GM12878 (cell line): ENCODE measurements around the gene LMO7. TPM values are rescaled to one million over a fixed set of nuclear protein-coding genes. Genes with fewer than 3 reads are reported as not detected.

ENCODE experiments used
- ATAC-seq: fragments of 200-7000 bp; cut with Tn5 transposase; 3 replicates; pipeline ENCODE4 v1.9.1; 2020; ENCODE audit warnings: mild to moderate bottlenecking, moderate library complexity
- BruUV-seq: library from RNA; stranded (reverse); fragments of 400-500 nt; replicated peaks from 2 replicates; lab custom pipeline; 2021; lab: Mats Ljungman, UMichigan
- CTCF ChIA-PET: fragments of 300-600 bp; sonication (Branson Sonifier 250); formaldehyde crosslinking; extraction: SDS; loops from one replicate; lab custom pipeline; 2021; ENCODE audit warnings: inconsistent platforms; lab: Yijun Ruan, JAX
- POLR2A ChIA-PET: fragments of 350-600 bp; formaldehyde crosslinking; extraction: SDS; loops from one replicate; lab custom pipeline; 2021; ENCODE audit warnings: inconsistent platforms; lab: Charles Lee
- RAD21 ChIA-PET: fragments of 300-600 bp; sonication (Branson Sonifier 250); formaldehyde crosslinking; loops from one replicate; lab custom pipeline; 2023; ENCODE audit warnings: antibody characterized with exemption; ENCODE audit not compliant: unreplicated experiment; lab: Charles Lee
- SMC1A ChIA-PET: fragments of 300-600 bp; sonication (Branson Sonifier 250); formaldehyde crosslinking; loops from one replicate; lab custom pipeline; 2023; ENCODE audit not compliant: unreplicated experiment, uncharacterized antibody; lab: Charles Lee
- DNase-seq: peaks from one replicate; pipeline ENCODE4 v3.0.0-alpha.2; 2011; ENCODE audit warnings: low read depth, low spot score
- FAIRE-seq: peaks from 3 replicates; lab custom pipeline; 2011; peaks lifted over from hg19 to GRCh38; lab: Jason Lieb, UNC
- H2AFZ ChIP-seq: 2 replicates; pipeline ENCODE4 v1.6.0; 2011; ENCODE audit warnings: low read depth, low read length, control low read depth; ENCODE audit not compliant: control insufficient read depth
- H3K27ac ChIP-seq: 2 replicates; pipeline ENCODE4 v1.5.1; 2011; ENCODE audit warnings: control low read depth; ENCODE audit not compliant: control insufficient read depth, insufficient read depth
- H3K27me3 ChIP-seq, 2 experiments: replicated peaks in 1 of 2; 2 replicates each; pipeline versions ENCODE4 v1.6.0 to v1.6.1; 2011; ENCODE audit warnings: low read length in 1 of 2; ENCODE audit not compliant: control insufficient read depth in 2 of 2, insufficient read depth in 2 of 2
- H3K36me3 ChIP-seq, 2 experiments: 2 replicates each; pipeline ENCODE4 v1.5.1; 2011; ENCODE audit warnings: low read length in 1 of 2; ENCODE audit not compliant: control insufficient read depth in 2 of 2, insufficient read depth in 2 of 2
- H3K4me1 ChIP-seq: 2 replicates; pipeline ENCODE4 v1.6.1; 2011; ENCODE audit warnings: mild to moderate bottlenecking, low read length, moderate library complexity, mixed read lengths; ENCODE audit not compliant: control insufficient read depth, insufficient read depth
- H3K4me2 ChIP-seq: 2 replicates; pipeline ENCODE4 v1.6.0; 2011; ENCODE audit warnings: control low read depth; ENCODE audit not compliant: control insufficient read depth, insufficient read depth
- H3K4me3 ChIP-seq: fragments of 200-600 bp; sonication (generic); 2 replicates; pipeline ENCODE4 v1.5.1; 2016
- H3K79me2 ChIP-seq: 2 replicates; pipeline ENCODE4 v1.6.0; 2011; ENCODE audit warnings: low read length; ENCODE audit not compliant: control insufficient read depth, insufficient read depth
- H3K9ac ChIP-seq: 2 replicates; pipeline ENCODE4 v1.8.0; 2011; ENCODE audit warnings: low read length, control low read depth, mixed read lengths; ENCODE audit not compliant: control insufficient read depth, insufficient read depth
- H3K9me3 ChIP-seq: replicated peaks from 3 replicates; pipeline ENCODE4 v1.5.1; 2011; ENCODE audit warnings: mild to moderate bottlenecking, low read length; ENCODE audit not compliant: control insufficient read depth, insufficient read depth
- H4K20me1 ChIP-seq: 2 replicates; pipeline ENCODE4 v1.6.0; 2011; ENCODE audit not compliant: control insufficient read depth, insufficient read depth
- ATF7 ChIP-seq: fragments of 450-650 bp; IDR thresholded peaks from 2 replicates; pipeline ENCODE4 v1.6.1; 2016; ENCODE audit warnings: low read depth, mild to moderate bottlenecking
- HDAC6 ChIP-seq: fragments of 200-600 bp; sonication (generic); IDR thresholded peaks from one replicate; pipeline ENCODE4 v1.8.0; 2017; ENCODE audit warnings: antibody characterized with exemption; ENCODE audit not compliant: unreplicated experiment
- IKZF1 ChIP-seq: fragments of 450-650 bp; conservative IDR thresholded peaks from 2 replicates; pipeline ENCODE4 v1.6.1; 2017; ENCODE audit warnings: antibody characterized with exemption, mild to moderate bottlenecking
- MEF2B ChIP-seq: fragments of 450-650 bp; IDR thresholded peaks from 2 replicates; pipeline ENCODE4 v1.6.1; 2018; ENCODE audit warnings: mild to moderate bottlenecking, moderate library complexity; ENCODE audit not compliant: partially characterized antibody, poor library complexity, severe bottlenecking
- NFIC ChIP-seq: IDR thresholded peaks from 2 replicates; pipeline ENCODE4 v1.6.1; 2012; ENCODE audit warnings: low read depth, mild to moderate bottlenecking, inconsistent platforms, low read length, moderate library complexity
- PML ChIP-seq: IDR thresholded peaks from 2 replicates; pipeline ENCODE4 v1.6.1; 2012; ENCODE audit warnings: low read length, inconsistent platforms
- POLR2AphosphoS5 ChIP-seq: IDR thresholded peaks from 2 replicates; pipeline ENCODE4 v1.6.1; 2011; ENCODE audit warnings: mild to moderate bottlenecking, low read length, inconsistent platforms
- POU2F2 ChIP-seq: IDR thresholded peaks from 3 replicates; pipeline ENCODE4 v1.6.1; 2011; ENCODE audit warnings: low read depth, mild to moderate bottlenecking, low read length, borderline replicate concordance
- RFX5 ChIP-seq: IDR thresholded peaks from 2 replicates; pipeline ENCODE4 v1.6.1; 2011; ENCODE audit warnings: low read depth, low read length, improper control_type of control experiment
- SMAD5 ChIP-seq: IDR thresholded peaks from 2 replicates; pipeline ENCODE4 v1.6.1; 2016; ENCODE audit warnings: antibody characterized with exemption, low read depth
- SP1 ChIP-seq: IDR thresholded peaks from one replicate; pipeline ENCODE4 v1.6.1; 2011; ENCODE audit warnings: low read depth, low read length
- SRF ChIP-seq, 2 experiments: IDR thresholded peaks; 2 replicates each; pipeline ENCODE4 v1.6.1; 2011; ENCODE audit warnings: low read depth in 2 of 2, low read length in 2 of 2, mild to moderate bottlenecking in 1 of 2, moderate library complexity in 1 of 2
- STAT1 ChIP-seq: fragments of 450-650 bp; conservative IDR thresholded peaks from 2 replicates; pipeline ENCODE4 v1.6.1; 2014; ENCODE audit warnings: antibody characterized with exemption, mild to moderate bottlenecking
- SUPT20H ChIP-seq: IDR thresholded peaks from 2 replicates; pipeline ENCODE4 v1.6.1; 2011; ENCODE audit warnings: low read depth, mild to moderate bottlenecking, low read length, moderate library complexity, borderline replicate concordance; ENCODE audit not compliant: control insufficient read depth
- YBX1 ChIP-seq: fragments of 450-650 bp; IDR thresholded peaks from 2 replicates; pipeline ENCODE4 v1.6.1; 2016; ENCODE audit warnings: antibody characterized with exemption
- ZNF274 ChIP-seq: IDR thresholded peaks from one replicate; pipeline ENCODE4 v1.8.0; 2011; ENCODE audit not compliant: insufficient read length, insufficient read depth
- ZNF384 ChIP-seq: IDR thresholded peaks from 2 replicates; pipeline ENCODE4 v1.6.1; 2012; ENCODE audit warnings: low read depth, mild to moderate bottlenecking, low read length, improper control_type of control experiment, borderline replicate concordance
- WGBS: methylation state at CpG from one replicate; pipeline ENCODE4 v1.1.6; 2016; ENCODE audit warnings: low lambda C conversion rate; ENCODE audit not compliant: insufficient replicate concordance, insufficient coverage; ENCODE audit errors: missing lambda C conversion rate; 5-methylcytosine and 5-hydroxymethylcytosine counted together
- in situ Hi-C: fragments of 300-500 bp; cut with MboI; formaldehyde crosslinking; loops from 9 replicates; pipeline ENCODE4 v1.14.3; 2018; ENCODE audit warnings: mixed read lengths
- intact Hi-C: fragments of 100-400 bp; cut with micrococcal nuclease; formaldehyde crosslinking; loops from one replicate; pipeline ENCODE4 v1.14.2; 2022; ENCODE audit not compliant: unreplicated experiment
- polyA plus RNA-seq, 11 experiments: library from polyadenylated mRNA; depleted of rRNA in 4 of 11; unstranded in 6 of 11; stranded (reverse) in 5 of 11; fragments of >200 nt; fragmentation: Nextera tagmentation in 4 of 11; fragmentation: Illumina TruSeq in 1 of 11; extraction: Ambion mirVana in 4 of 11; extraction: Trizol in 1 of 11; gene quantifications; 1 replicate in 1 of 11; 2 replicates in 10 of 11; pipeline versions ENCODE4 v1.2.1 to v1.2.3, GENCODE V29; 2011 to 2016; ENCODE audit warnings: inconsistent platforms in 2 of 11, missing spikeins in 2 of 11, low read depth in 1 of 11
- total RNA-seq, 4 experiments: library from RNA; depleted of rRNA in 3 of 4; stranded (reverse); fragments of >200 nt in 3 of 4; fragmentation: Illumina TruSeq in 1 of 4; extraction: Trizol in 1 of 4; gene quantifications; 2 replicates each; pipeline versions ENCODE4 v1.2.1 to v1.2.3, GENCODE V29; 2013 to 2021
- TF ChIP-seq, protein P1 (sequence below): fragments of 450-650 bp; IDR thresholded peaks from 2 replicates; pipeline ENCODE4 v1.6.1; 2017; ENCODE audit warnings: borderline replicate concordance
- TF ChIP-seq, protein P2 (sequence below): fragments of 450-650 bp; IDR thresholded peaks from 2 replicates; pipeline ENCODE4 v1.6.1; 2017; ENCODE audit warnings: low read depth, mild to moderate bottlenecking, moderate library complexity
- TF ChIP-seq, protein P3 (sequence below): IDR thresholded peaks from 2 replicates; pipeline ENCODE4 v1.6.1; 2011; ENCODE audit warnings: mild to moderate bottlenecking, low read depth, low read length, moderate library complexity; ENCODE audit not compliant: insufficient replicate concordance

The LMO7 gene
- total and polyA plus RNA-seq, 10 of the 15 experiments (the other 5 are each of a cell fraction or from before 2014, with no cell fraction given), result 8.5 to 67.8 (median 36.8) TPM

DNA sequence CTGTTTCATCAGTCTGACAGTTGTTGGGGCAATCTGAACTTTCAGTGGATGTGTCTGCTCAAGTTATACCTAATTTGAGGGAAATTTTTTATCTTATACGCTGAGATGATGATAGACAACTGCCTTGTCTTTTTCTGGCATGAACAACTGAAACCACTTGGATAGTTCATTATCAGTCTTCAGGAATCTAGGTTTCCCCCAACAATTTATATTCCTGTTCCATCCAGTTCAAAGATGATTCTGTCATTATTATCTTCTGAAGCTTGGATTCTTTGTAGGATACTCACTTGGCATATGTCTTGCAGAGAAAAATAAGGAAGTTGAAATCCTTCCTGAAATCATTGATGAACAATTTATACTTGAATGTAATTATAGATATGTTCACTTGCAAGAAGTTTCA lies 193.7 kb downstream of the LMO7 start (continued):
- TF ChIP-seq, protein P1, sequence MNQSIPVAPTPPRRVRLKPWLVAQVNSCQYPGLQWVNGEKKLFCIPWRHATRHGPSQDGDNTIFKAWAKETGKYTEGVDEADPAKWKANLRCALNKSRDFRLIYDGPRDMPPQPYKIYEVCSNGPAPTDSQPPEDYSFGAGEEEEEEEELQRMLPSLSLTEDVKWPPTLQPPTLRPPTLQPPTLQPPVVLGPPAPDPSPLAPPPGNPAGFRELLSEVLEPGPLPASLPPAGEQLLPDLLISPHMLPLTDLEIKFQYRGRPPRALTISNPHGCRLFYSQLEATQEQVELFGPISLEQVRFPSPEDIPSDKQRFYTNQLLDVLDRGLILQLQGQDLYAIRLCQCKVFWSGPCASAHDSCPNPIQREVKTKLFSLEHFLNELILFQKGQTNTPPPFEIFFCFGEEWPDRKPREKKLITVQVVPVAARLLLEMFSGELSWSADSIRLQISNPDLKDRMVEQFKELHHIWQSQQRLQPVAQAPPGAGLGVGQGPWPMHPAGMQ, result no peak
- TF ChIP-seq HDAC6 (no peak), ZNF274 (no peak), SMAD5 (no peak), SUPT20H (no peak), PML (no peak), STAT1 (no peak), POU2F2 (no peak)
- TF ChIP-seq, protein P2, sequence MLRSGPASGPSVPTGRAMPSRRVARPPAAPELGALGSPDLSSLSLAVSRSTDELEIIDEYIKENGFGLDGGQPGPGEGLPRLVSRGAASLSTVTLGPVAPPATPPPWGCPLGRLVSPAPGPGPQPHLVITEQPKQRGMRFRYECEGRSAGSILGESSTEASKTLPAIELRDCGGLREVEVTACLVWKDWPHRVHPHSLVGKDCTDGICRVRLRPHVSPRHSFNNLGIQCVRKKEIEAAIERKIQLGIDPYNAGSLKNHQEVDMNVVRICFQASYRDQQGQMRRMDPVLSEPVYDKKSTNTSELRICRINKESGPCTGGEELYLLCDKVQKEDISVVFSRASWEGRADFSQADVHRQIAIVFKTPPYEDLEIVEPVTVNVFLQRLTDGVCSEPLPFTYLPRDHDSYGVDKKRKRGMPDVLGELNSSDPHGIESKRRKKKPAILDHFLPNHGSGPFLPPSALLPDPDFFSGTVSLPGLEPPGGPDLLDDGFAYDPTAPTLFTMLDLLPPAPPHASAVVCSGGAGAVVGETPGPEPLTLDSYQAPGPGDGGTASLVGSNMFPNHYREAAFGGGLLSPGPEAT, result no peak

DNA sequence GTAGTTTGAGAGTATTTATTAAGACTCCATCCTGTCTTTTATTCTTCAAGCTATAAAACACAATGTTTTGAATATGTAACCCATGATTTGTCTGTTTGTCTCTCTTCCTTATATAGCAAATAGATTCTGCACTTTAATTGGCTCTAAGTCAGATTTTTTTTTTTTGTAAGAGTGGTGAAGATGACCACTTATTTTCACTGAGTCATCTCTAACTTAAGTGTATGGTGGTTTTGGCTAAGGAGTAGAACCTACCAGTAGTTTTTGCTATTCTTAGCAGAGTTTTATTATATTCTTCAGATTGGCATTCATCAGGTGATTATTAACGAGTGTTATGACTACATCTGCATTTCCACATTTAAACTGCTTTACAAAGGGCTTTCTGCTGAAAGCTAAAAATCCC lies 194.7 kb downstream of the LMO7 start:
- in situ Hi-C loops (no loop called here), intact Hi-C loops (no loop called here)
- no TSS peak for BruUV-seq
- ATAC-seq, result no peak; the same call in 2 of the 3 replicates
- ChIA-PET RAD21 (no interaction called here), SMC1A (no interaction called here), POLR2A (interaction anchor here (0.6 kb wide), 1 partner anchor 1556 kb away, joined by 4 read pairs; no protein-coding TSS in a partner anchor), CTCF (interaction anchor here (0.7 to 1.8 kb wide), 2 partner anchors 10 to 39 kb away, joined by 3 read pairs; no protein-coding TSS in a partner anchor)
- no peak overlapping the region for H3K4me2 ChIP-seq
- H3K9me3 ChIP-seq, result no peaks in the 10 kb centered on the region; the same call in 1 of the 3 replicates
- no peaks in the 10 kb centered on the region for H3K36me3 ChIP-seq
- H3K4me3 ChIP-seq, result no peak overlapping the region
- no peak for DNase-seq
- no peaks in the 10 kb centered on the region for H3K79me2 ChIP-seq
- no peaks in the 10 kb centered on the region for H4K20me1 ChIP-seq
- H3K9ac ChIP-seq, result no peak overlapping the region
- no peak overlapping the region for H2AFZ ChIP-seq
- H3K27ac ChIP-seq, result no peak overlapping the region
- no peak for FAIRE-seq
- 95% methylated on average over 1 of the region's 1 CpG for WGBS
- no peaks in the 10 kb centered on the region for H3K27me3 ChIP-seq
- TF ChIP-seq POLR2AphosphoS5 (no peak), MEF2B (no peak), ZNF274 (no peak), IKZF1 (no peak), RFX5 (no peak), SRF (IDR thresholded peaks at IDR 0.05; ENCODE audit: low read depth in 2 of 2, low read length in 2 of 2) (no peak), ATF7 (no peak), ZNF384 (no peak), YBX1 (no peak), SP1 (no peak), NFIC (no peak)
- TF ChIP-seq, protein P3, sequence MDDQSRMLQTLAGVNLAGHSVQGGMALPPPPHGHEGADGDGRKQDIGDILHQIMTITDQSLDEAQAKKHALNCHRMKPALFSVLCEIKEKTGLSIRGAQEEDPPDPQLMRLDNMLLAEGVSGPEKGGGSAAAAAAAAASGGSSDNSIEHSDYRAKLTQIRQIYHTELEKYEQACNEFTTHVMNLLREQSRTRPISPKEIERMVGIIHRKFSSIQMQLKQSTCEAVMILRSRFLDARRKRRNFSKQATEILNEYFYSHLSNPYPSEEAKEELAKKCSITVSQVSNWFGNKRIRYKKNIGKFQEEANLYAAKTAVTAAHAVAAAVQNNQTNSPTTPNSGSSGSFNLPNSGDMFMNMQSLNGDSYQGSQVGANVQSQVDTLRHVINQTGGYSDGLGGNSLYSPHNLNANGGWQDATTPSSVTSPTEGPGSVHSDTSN, result no peak
- no peaks in the 10 kb centered on the region for H3K4me1 ChIP-seq
